WI38 (cell line): ENCODE data around the gene PLD3.

Experiments used
- H3K4me3 ChIP-seq: 2 replicates; pipeline ENCODE4 v1.5.1; 2011; ENCODE audit warnings: low read depth, mild to moderate bottlenecking, control low read depth, low read length
- CTCF ChIP-seq: IDR thresholded peaks from 2 replicates; pipeline ENCODE4 v1.5.1; 2012; ENCODE audit warnings: low read depth, mild to moderate bottlenecking, control low read depth, low read length

The PLD3 gene

DNA sequence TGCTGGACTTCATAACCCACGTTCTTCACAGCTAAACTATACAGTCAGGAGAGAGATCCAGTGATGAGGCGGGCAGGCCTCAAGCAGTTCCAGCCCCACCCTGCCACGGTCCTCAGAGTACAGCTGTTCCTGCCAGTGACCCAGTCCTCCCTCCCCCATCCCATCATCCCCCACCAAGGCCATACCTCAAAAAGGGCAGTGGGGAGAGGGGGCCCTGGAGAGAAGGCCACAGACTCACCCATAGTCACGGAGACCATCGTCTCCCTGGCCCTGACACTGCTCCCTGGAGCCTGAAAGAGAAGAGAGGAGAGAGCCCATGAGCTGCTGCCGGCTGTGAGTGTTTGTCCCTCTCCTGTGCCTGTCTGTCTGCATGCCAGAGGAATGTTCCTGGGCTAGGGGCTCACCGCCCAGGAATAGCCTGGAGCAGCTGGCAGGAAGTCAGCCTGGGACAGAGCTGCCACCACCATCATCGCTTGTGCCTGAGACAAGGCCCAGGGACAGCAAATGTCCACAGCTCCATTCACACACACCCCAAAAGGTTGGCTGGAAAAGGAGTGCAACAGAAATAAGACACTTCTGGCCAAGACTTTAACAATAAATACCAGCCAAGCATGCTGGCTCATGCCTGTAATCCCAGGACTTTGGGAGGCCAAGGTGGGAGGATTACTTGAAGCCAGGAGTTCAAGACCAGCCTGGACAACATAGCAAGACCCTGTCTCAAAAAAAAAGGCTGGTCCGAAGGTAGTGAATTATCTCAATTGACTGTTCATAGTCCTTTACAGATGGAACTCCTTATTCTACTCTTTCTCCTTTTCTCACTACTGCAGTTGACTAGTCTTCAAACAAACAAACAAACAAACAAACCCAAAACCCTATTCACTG, 6.7 kb upstream of the PLD3 start:
- no peak for TF ChIP-seq CTCF
- H3K4me3 ChIP-seq, result no peak overlapping the region

- H3K4me3 ChIP-seq, result no peak overlapping the region
- no peak for TF ChIP-seq CTCF
These were observed 5.7 kb upstream of the PLD3 start for GRCh38 chr19:40342644-40343311.

DNA sequence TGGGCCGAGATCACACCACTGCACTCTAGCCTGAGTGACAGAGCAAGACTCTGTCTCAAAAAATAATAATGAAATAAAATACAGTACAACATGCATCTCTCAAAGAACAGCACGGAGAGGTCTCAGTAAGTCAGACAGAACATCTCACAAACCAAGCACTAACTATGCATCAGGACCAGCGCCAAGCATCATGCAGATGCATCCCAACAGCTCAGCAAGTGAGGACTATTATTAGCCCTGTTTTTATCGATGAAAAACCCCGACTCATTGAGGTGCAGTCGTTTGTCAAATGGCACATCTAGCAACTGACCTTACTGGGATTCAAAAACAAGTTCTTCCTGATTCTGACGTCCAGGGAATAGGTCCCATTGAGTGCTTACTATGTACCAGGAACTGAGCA, 4.1 kb upstream of the PLD3 start:
- no peak for TF ChIP-seq CTCF
- H3K4me3 ChIP-seq, result no peak overlapping the region

- H3K4me3 ChIP-seq, result peak overlapping the region; percentile 88
- no peak for TF ChIP-seq CTCF
These were observed 539 bp downstream of the PLD3 start for GRCh38 chr19:40348961-40349507.

- H3K4me3 ChIP-seq, result no peak overlapping the region
- no peak for TF ChIP-seq CTCF
These were observed 7.6 kb downstream of the PLD3 start for GRCh38 chr19:40355975-40356680.

DNA sequence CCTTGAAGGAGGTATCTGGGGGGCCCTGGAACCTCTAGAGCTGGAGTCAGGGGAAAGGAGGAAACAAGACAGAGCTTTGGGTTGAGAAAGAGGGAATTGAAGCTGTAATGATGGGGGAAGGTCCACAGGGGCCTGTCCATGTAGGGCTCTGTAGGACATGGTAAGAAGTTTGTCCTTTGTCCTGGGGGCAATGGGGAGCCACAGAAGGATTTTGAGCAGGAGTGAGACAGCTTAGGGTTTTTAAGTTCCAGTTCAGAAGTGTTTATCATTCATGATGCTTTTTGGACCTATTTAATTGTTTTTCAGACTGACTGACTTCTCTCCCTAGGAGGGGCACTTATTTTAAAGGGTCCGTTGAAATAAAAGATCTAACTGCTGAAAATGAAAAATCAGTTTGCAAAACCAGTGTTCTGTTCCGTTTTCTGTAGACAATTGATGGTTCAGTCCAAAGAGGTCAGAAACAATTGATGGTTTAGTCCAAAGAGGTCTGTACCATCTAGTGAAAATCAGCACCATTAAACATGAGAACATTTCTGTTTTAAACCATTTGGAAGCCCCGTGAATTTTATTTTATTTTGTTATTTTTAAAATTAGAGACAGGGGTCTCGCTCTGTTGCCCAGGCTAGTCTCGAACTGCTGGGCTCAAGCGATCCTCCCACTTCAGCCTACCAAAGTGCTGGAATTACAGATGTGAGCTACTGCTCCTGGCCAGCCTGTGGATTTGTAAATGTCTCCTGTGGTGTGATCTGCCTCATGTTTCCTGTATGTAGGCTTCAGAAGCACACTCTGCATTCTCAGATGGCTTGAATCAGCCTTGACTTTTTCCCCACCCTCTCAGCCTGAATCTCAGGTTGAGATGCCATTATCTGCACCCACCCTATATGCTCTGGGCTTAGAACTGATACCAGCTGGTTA, 8.4 kb downstream of the PLD3 start:
- TF ChIP-seq CTCF, result no peak
- no peak overlapping the region for H3K4me3 ChIP-seq
